ENCODE measurements around the gene SUN1. TPM values are rescaled to one million over a fixed set of nuclear protein-coding genes. Genes with fewer than 3 reads are reported as not detected.

Gene SUN1
- total and polyA plus RNA-seq, 8 donors, result 101 to 182 (median 154) TPM

DNA sequence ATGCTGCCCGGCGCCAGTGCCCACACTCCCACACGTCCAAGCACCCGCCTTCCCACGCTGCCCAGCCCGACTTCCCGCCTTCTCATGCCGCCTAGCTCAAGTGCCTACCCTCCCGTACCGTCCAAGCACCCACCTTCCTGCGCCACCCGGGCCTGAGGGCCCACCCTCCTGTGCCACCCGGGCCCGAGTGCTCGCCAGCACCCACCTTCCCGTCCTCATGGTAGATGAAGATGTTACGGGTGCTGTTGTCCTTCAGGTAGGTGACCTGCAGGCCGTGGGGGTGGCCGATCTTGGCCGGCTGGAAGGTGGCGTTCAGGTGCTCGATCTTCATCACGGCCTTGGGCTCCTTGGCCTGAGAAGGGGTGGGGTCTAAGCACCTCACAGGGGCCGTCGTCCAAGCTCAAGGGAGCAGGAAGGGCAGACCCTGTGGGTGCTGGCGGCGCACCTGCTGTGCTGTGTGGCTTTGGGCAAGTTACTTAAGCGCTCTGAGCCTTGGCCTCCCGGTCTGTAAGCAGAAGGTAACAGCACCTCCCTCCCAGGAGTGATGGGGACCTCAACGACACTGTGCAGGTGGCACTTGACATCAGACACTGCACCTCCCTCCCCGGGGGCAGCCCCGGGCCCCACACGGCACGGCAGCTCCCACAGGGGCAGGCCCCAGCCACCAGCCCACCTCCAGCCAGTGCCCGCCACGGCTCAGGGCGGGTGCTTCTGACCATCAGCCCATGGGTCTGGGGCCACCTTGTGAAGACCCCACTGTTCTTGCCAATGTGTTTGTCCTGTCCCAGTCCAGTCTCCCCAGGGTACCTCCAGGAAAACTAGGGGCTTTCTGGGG is 71.9 kb downstream of the SUN1 start:
- Histone ChIP-seq H3K27ac (no peak overlapping the region), H3K36me3 (peaks cover 0 to 27% of the 10 kb centered on the region in 2 donors), H3K9me3 (no peaks in the 10 kb centered on the region), H3K27me3 (peaks cover 0 to 29% of the 10 kb centered on the region in 2 donors), H3K4me3 (no peak overlapping the region), H3K4me1 (peaks cover 3 to 16% of the 10 kb centered on the region in 2 donors)
- ATAC-seq (no peak), DNase-seq (peak in 1 of 4 donors; percentile 68)
- intact Hi-C loops (cut with DNase I), result no loop called here
- TF ChIP-seq CTCF (IDR thresholded peaks at IDR 0.05), result no peak

DNA sequence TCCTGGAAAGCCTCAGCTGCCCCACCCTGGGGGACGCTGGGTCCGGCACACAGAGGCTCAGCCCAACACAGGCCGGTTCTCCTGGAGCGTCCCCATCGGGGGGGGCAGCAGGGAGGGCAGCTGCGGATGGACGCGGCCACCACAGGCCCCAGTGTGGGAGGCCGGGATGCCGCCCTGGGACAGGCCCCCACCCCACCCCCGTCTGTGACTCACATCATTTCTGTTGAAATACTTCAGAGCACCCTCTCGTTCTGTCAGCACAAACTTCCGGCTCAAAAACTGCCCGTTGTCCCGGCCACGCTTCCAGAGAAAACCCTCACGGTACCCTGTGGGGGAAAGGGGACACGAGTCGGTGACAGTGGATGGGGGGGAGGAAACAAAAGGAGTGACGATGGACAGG is 72.6 kb downstream of the SUN1 start:
- Histone ChIP-seq H3K9me3 (no peaks in the 10 kb centered on the region), H3K36me3 (peaks cover 0 to 20% of the 10 kb centered on the region in 2 donors), H3K4me3 (no peak overlapping the region), H3K27me3 (peaks cover 0 to 35% of the 10 kb centered on the region in 2 donors), H3K27ac (no peak overlapping the region), H3K4me1 (peaks cover 3 to 23% of the 10 kb centered on the region in 2 donors)
- peak in 1 of 4 donors; percentile 76 for DNase-seq
- TF ChIP-seq CTCF (IDR thresholded peaks at IDR 0.05), result no peak
- no peak for ATAC-seq
- intact Hi-C loops (cut with DNase I), result no loop called here

GRCh38 chr7:906776-907157 is 74.5 kb downstream of the SUN1 start:
- no peak overlapping the region for H3K4me3 ChIP-seq
- no peaks in the 10 kb centered on the region for H3K9me3 ChIP-seq
- intact Hi-C loops (cut with DNase I), result no loop called here
- no peak for TF ChIP-seq CTCF (IDR thresholded peaks at IDR 0.05)
- peaks cover 0 to 17% of the 10 kb centered on the region in 2 donors for H3K36me3 ChIP-seq
- DNase-seq, result peak in 1 of 4 donors; percentile 64
- no peak for ATAC-seq
- H3K27ac ChIP-seq, result no peak overlapping the region
- peaks cover 3 to 31% of the 10 kb centered on the region in 2 donors for H3K4me1 ChIP-seq
- H3K27me3 ChIP-seq, result peaks cover 0 to 38% of the 10 kb centered on the region in 2 donors

DNA sequence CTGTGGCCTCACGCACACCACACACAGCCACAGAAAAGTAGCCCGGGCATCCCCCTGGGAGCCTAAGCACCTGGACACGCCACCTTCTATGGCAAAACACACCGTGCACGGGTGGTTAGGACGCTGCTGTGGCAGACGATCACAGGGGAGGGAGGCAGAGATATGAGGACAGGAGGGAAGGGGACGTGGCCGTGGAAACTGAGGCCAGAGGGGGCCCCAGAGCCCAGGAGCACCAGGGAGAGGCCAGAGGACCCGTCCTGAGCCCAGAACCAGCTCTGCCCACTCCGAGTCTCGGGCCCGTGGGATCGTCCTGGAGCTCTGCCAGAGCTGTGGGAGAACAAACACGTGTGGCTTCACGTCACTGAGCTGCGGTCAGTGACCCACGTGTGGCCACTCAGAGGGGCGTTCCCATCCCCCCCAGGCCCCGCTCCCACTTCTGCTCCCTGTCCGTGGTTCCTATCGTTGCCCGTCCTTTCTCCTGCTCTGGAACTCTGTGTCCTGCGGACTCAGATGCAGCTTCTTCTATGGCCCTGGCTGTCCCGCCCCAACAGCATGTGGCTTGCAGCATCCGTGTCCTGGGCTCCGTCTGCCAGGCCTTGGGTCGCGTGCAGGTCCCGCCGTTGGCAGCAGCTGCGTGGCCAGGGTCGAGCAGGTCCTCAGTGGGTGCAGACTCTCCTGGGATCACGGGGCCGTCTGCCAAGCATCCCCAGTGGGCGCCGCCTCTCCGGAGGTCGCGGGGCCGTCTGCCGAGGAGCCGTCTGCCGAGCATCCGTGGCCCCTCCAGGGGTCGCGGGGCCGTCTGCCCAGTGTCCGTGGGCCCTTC is 75.1 kb downstream of the SUN1 start:
- ATAC-seq (no peak), DNase-seq (peak in 1 of 4 donors; percentile 78)
- H3K27ac ChIP-seq, result no peak overlapping the region
- peaks cover 0 to 38% of the 10 kb centered on the region in 2 donors for H3K27me3 ChIP-seq
- TF ChIP-seq CTCF (IDR thresholded peaks at IDR 0.05), result no peak
- H3K4me1 ChIP-seq, result peaks cover 3 to 31% of the 10 kb centered on the region in 2 donors
- H3K36me3 ChIP-seq, result peaks cover 0 to 17% of the 10 kb centered on the region in 2 donors
- no peaks in the 10 kb centered on the region for H3K9me3 ChIP-seq
- H3K4me3 ChIP-seq, result no peak overlapping the region
- intact Hi-C loops (cut with DNase I), result no loop called here

DNA sequence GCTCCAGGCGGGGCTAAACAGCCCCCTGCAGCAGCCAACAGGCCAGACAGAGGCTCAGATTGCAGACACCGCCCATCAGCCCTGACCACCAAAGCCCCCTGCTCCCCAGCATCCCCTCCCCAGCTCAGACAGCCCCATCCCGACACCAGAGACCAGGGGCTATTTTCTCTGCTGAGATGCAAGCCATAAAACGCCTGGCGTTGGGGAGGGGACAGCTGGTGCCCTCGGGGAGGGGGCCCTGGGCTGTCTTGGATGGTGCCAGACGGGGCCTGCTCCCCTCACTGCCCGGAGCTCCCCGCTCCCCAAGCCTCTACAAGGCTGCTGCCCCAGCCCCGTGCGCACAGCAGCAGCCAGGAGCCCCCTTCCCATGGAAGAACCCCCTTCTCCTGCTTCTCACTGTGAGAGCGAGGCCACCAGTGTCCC is 75.9 kb downstream of the SUN1 start:
- Histone ChIP-seq H3K4me3 (no peak overlapping the region), H3K36me3 (peaks cover 0 to 12% of the 10 kb centered on the region in 2 donors), H3K9me3 (no peaks in the 10 kb centered on the region), H3K4me1 (peaks cover 3 to 31% of the 10 kb centered on the region in 2 donors), H3K27ac (no peak overlapping the region), H3K27me3 (peaks cover 0 to 38% of the 10 kb centered on the region in 2 donors)
- no peak for DNase-seq
- no peak for TF ChIP-seq CTCF (IDR thresholded peaks at IDR 0.05)
- intact Hi-C loops (cut with DNase I), result no loop called here
- ATAC-seq, result no peak
